Measurements from ENCODE around the gene DOK1. TPM values are rescaled to one million over a fixed set of nuclear protein-coding genes. Genes with fewer than 3 reads are reported as not detected.

The DOK1 gene
- total RNA-seq, result 10.5 TPM

GRCh38 chr2:74553892-74554819, at the start of gene DOK1, which contains the start of gene LOXL3:
Gene DOK1, plus strand, starts transcription at chr2:74554720. Its CDS starts 35 bp downstream, at chr2:74554755.
Gene LOXL3, minus strand, starts transcription at chr2:74553942. Its CDS starts 1,308 bp downstream, at chr2:74552634.

DNA sequence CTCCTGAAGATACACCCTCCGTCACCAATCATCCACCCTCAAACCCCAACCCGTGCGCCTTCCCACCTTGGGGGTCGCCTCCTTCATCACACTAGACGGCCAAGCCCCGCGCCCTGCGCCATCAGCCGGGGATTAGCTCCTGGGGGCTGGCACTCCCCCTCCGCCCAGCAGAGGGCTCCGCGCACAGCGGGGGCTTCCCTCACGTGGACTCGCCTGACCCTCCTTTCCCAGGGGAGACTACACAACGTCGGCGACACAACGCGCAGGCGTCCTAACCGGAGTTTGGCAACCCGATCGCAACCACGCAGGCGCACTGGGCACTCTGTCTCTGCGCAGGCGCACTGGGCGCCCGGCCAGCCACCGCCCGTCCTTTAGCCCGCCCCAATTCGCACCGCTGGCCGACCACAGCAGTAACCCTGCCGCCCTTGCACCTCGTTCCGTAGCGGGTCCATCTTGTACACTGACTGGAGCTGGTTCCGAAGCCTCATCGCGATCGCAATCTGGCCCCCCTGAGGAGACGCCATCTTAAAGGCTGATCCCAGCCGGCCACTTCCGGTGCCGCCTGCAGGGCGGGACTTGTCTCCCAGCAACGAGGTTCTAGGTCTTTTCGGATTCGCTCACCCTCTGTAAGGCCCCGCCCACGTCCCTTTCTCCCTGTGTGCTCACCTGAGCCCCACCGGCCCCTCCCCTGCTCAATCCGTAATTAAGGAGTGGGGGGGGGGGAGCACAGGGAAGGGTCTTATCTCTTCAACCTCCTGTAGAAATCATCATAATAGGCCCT, 47.2 kb upstream of the DOK1 start, which contains the start of gene PCGF1:
TSS of gene PCGF1 (minus strand) at position 551 of the 781 bp plus-strand sequence. CDS start at position 524, 27 bp downstream.

DNA sequence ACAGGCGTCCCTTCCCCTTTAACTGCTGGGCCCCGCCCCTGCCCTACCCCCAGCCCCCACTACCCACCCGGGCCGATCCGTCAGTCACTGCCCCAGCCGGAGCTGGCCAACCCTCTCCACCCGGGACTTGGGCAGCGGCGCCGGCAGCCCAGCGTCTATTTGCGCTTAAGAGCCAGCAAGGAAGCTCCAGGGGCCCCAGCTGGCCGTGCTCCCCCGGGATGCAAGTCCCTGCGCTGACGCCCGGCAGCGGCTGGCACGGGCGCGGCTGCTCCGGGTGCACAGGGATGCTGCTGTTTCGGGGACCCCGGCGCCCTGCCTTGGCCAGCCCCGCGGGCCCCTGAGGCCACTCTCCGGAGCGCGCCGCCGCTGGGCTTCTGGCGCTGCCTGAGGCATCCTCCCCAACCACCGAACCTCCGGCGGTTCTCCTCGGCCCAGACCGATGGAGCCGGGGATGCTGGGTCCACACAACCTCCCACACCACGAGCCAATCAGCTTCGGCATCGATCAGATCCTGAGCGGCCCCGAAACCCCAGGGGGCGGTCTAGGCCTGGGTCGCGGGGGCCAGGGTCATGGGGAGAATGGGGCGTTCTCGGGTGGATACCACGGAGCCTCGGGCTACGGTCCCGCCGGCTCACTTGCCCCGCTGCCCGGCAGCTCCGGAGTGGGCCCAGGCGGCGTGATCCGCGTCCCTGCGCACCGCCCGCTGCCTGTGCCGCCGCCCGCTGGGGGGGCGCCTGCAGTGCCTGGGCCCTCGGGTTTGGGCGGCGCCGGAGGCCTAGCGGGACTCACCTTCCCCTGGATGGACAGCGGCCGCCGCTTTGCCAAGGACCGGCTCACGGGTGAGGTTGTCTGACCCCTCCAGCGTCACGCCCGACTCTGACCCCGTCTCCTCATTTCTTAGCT, 39.9 kb upstream of the DOK1 start, which contains the start of gene TLX2:
TSS of gene TLX2 (plus strand) at position 83 of the 903 bp plus-strand sequence. CDS start at position 440, 357 bp downstream.

GRCh38 chr2:74525717-74526648, 28.5 kb upstream of the DOK1 start, which contains the start of gene DQX1:
Gene DQX1, minus strand, starts transcription at chr2:74526231. Its CDS starts 502 bp downstream, at chr2:74525729.

DNA sequence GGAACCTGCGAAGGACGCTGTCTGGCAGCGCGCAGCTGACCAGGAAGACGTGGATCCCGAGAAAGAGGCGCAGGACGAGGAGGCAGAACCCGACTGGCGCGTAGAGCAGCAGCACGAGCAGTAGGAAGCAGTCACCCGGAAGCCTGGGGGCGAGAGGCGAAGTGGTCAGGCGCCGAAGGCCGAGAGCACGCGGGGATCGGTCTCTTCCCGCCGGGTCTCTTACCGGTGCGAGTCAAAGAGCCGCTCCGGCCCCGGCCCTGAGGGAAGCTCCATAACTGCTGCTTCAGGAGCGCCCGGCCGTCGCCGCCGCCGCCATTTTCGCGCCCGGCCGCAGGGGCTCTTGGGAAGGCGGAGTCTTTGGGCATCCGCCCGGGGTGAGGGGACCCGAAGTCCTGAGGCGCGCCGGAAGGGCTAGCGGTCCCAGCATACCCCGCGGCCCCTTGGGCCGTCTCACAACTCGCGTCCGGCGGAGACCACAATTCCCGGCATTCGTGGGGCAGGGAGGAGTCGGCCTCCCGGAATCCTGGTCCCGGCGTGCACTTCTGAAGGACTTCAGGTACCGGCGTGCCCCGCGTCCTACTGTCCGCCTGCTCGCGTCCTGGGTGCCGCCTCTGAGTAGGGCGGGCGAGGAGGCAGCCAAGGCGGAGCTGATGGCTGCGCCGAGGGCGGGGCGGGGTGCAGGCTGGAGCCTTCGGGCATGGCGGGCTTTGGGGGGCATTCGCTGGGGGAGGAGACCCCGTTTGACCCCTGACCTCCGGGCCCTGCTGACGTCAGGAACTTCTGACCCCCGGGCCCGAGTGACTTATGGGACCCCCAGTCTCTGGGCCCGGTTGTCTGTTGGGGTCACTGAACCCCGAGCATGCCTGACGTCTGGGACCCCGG, 24.9 kb upstream of the DOK1 start, which contains the start of the genes AUP1 and HTRA2:
TSS of gene AUP1 (minus strand) at position 350 of the 882 bp plus-strand sequence. CDS start at position 273, 77 bp downstream.
TSS of gene HTRA2 (plus strand) at position 577 of the 882 bp plus-strand sequence. CDS start at position 651, 74 bp downstream.

Other genes with a start within 250 kb of the DOK1 start
- 8.4 TPM for gene SLC4A5, start 211.3 kb upstream of the DOK1 start, total RNA-seq
- 111 TPM for gene DCTN1, start 174.4 kb upstream of the DOK1 start, total RNA-seq
- gene C2orf81, start 133.1 kb upstream of the DOK1 start, total RNA-seq, result 3.7 TPM
- gene WDR54, start 133.0 kb upstream of the DOK1 start, total RNA-seq, result 20.8 TPM
- gene RTKN, start 112.8 kb upstream of the DOK1 start, total RNA-seq, result 55.7 TPM
- gene INO80B, start 99.6 kb upstream of the DOK1 start, total RNA-seq, result 22.7 TPM
- gene WBP1, start 96.3 kb upstream of the DOK1 start, total RNA-seq, result 59.0 TPM
- 48.1 TPM for gene MOGS, start 89.3 kb upstream of the DOK1 start, total RNA-seq
- gene MRPL53, start 82.0 kb upstream of the DOK1 start, total RNA-seq, result 38.5 TPM
- 31.2 TPM for gene CCDC142, start 71.7 kb upstream of the DOK1 start, total RNA-seq
- 28.2 TPM for gene TTC31, start 71.6 kb upstream of the DOK1 start, total RNA-seq
- 1.1 TPM for gene LBX2, start 55.1 kb upstream of the DOK1 start, total RNA-seq
- 8.9 TPM for gene PCGF1, start 47.0 kb upstream of the DOK1 start, total RNA-seq
- gene TLX2, start 40.3 kb upstream of the DOK1 start, total RNA-seq, result not detected
- not detected for gene DQX1, start 28.5 kb upstream of the DOK1 start, total RNA-seq
- 68.7 TPM for gene AUP1, start 25.0 kb upstream of the DOK1 start, total RNA-seq
- gene HTRA2, start 24.8 kb upstream of the DOK1 start, total RNA-seq, result 33.0 TPM
- 10.0 TPM for gene LOXL3, start 778 bp upstream of the DOK1 start, total RNA-seq
- gene M1AP, start 93.6 kb downstream of the DOK1 start, total RNA-seq, result 0.47 TPM
- 4.0 TPM for gene SEMA4F, start 99.5 kb downstream of the DOK1 start, total RNA-seq

Measured in metanephros (tissue), 1 donor.